Muscle of leg (tissue), 11 donors: ENCODE results near the gene SH3BP5. TPM values are rescaled to one million over a fixed set of nuclear protein-coding genes. Genes with fewer than 3 reads are reported as not detected.

Source experiments
- DNase-seq: peaks from one replicate; pipeline ENCODE4 v3.0.0; 2013
- H3K27ac ChIP-seq: one replicate; pipeline ENCODE4 v1.5.1; 2013; ENCODE audit warnings: mild to moderate bottlenecking, low read length, control low read depth
- H3K27me3 ChIP-seq: one replicate; pipeline ENCODE4 v1.6.1; 2013; ENCODE audit warnings: low read length; ENCODE audit not compliant: control insufficient read depth, insufficient read depth
- H3K36me3 ChIP-seq: one replicate; pipeline ENCODE4 v1.6.1; 2013; ENCODE audit warnings: low read length; ENCODE audit not compliant: control insufficient read depth, insufficient read depth
- H3K4me1 ChIP-seq: one replicate; pipeline ENCODE4 v1.6.1; 2013; ENCODE audit warnings: low read length; ENCODE audit not compliant: control insufficient read depth, insufficient read depth
- H3K4me3 ChIP-seq: one replicate; pipeline ENCODE4 v1.5.1; 2013; ENCODE audit warnings: low read length, control low read depth
- H3K9me3 ChIP-seq: replicated peaks from 2 replicates; pipeline ENCODE4 v1.6.1; 2013; ENCODE audit warnings: low read depth, low read length; ENCODE audit not compliant: control insufficient read depth
- WGBS: methylation state at CpG from one replicate; pipeline ENCODE4 v1.1.5; 2013; ENCODE audit warnings: missing lambda C conversion rate; ENCODE audit not compliant: insufficient coverage; 5-methylcytosine and 5-hydroxymethylcytosine counted together
- polyA plus RNA-seq, 8 donors: library from polyadenylated mRNA; unstranded; fragments of 120-200 nt; gene quantifications; one replicate each; pipeline versions ENCODE4 v1.2.1 to v1.2.3, GENCODE V29; 2013; ENCODE audit warnings: inconsistent platforms in 1 of 8, low replicate concordance in 1 of 8; ENCODE audit not compliant: insufficient read length in 8 of 8, insufficient read depth in 1 of 8
- total RNA-seq: library from RNA; stranded (reverse); fragments of 120-200 nt; gene quantifications from one replicate; pipeline ENCODE4 v1.2.4, GENCODE V29; 2013

The SH3BP5 gene
- total and polyA plus RNA-seq, 9 donors: 23.7 to 48.4 (median 31.8) TPM

- H3K4me1 ChIP-seq: peaks cover 6% of the 10 kb centered on the region
- no peaks in the 10 kb centered on the region for H3K9me3 ChIP-seq
- H3K4me3 ChIP-seq: no peak overlapping the region
- no peaks in the 10 kb centered on the region for H3K27me3 ChIP-seq
- WGBS: 68% methylated on average over 10 of the region's 12 CpGs
- H3K36me3 ChIP-seq: no peaks in the 10 kb centered on the region
- DNase-seq: no peak
- no peak overlapping the region for H3K27ac ChIP-seq
Observed at GRCh38 chr3:15279671-15280402, 52.5 kb downstream of the SH3BP5 start.

- Histone ChIP-seq H3K27me3 (no peaks in the 10 kb centered on the region), H3K36me3 (no peaks in the 10 kb centered on the region), H3K4me1 (peaks cover under 1% of the 10 kb centered on the region), H3K4me3 (no peak overlapping the region), H3K9me3 (no peaks in the 10 kb centered on the region), H3K27ac (no peak overlapping the region)
- no peak for DNase-seq
- no CpG with 5 or more reads among the region's 4 CpGs for WGBS
Observed at GRCh38 chr3:15279205-15279604, 53.2 kb downstream of the SH3BP5 start.

DNA sequence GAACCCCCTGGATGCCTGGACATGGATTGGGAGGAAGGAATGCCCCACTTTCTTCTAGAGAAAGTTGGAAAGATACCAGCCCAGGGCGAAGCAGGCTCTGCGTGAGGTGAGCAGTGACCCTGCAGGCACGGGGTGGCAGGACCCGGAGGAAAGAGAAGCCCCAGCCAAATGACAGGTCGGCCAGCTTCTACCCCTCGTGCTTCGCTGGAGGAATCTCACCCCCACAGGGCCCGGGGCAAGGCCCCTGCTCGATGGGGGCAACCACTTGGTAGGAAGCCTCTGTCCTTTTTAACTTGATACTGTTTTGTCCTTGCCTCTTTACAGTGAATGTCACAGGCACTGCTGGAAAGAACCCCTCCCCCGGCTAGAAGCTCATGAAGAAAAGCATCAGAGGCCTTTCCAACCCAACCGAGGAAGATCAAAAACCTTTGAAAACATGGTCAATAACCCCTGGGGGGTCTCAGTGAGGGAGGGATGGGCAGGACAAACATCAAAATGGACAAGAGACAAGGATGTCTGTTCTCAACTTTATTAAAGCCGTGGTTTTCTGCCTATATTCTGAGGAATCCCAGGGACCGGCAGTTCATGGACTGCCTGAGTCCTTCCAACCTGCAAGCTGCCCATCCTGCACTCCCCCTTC is 54.4 kb downstream of the SH3BP5 start:
- Histone ChIP-seq H3K36me3 (no peaks in the 10 kb centered on the region), H3K9me3 (no peaks in the 10 kb centered on the region), H3K4me3 (no peak overlapping the region), H3K27ac (no peak overlapping the region), H3K27me3 (no peaks in the 10 kb centered on the region), H3K4me1 (no peaks in the 10 kb centered on the region)
- no peak for DNase-seq
- 82% methylated on average over 9 of the region's 13 CpGs for WGBS

- H3K4me3 ChIP-seq: no peak overlapping the region
- no peak for DNase-seq
- H3K27me3 ChIP-seq: no peaks in the 10 kb centered on the region
- 92% methylated on average over 7 of the region's 11 CpGs for WGBS
- no peaks in the 10 kb centered on the region for H3K36me3 ChIP-seq
- H3K27ac ChIP-seq: no peak overlapping the region
- peaks cover 3% of the 10 kb centered on the region for H3K4me1 ChIP-seq
- H3K9me3 ChIP-seq: no peaks in the 10 kb centered on the region
Observed at GRCh38 chr3:15276028-15276724, 56.2 kb downstream of the SH3BP5 start.

DNA sequence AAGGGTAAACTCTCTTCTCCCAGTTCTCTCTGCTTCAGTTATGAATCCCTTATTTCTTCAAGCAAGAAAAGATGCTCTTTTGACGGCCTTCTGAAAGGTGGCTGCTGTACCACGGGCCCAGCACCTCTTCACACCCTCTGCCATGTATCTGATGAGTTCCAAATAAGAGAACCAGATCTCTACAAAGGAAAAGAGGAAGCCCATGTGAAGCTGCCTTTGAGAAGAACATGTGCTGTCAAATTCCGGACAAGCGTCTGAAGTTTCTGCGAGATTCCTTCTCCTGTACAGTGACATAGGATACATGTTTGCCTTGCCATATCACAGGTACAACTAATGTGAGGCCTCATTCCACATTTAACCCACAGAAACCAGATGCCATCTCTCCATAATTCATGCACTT is 59.2 kb downstream of the SH3BP5 start:
- peaks cover 6% of the 10 kb centered on the region for H3K36me3 ChIP-seq
- no peak overlapping the region for H3K4me3 ChIP-seq
- no peak overlapping the region for H3K27ac ChIP-seq
- 78% methylated on average over 2 of the region's 5 CpGs for WGBS
- no peak for DNase-seq
- H3K9me3 ChIP-seq: no peaks in the 10 kb centered on the region
- no peaks in the 10 kb centered on the region for H3K27me3 ChIP-seq
- peaks cover 21% of the 10 kb centered on the region for H3K4me1 ChIP-seq

DNA sequence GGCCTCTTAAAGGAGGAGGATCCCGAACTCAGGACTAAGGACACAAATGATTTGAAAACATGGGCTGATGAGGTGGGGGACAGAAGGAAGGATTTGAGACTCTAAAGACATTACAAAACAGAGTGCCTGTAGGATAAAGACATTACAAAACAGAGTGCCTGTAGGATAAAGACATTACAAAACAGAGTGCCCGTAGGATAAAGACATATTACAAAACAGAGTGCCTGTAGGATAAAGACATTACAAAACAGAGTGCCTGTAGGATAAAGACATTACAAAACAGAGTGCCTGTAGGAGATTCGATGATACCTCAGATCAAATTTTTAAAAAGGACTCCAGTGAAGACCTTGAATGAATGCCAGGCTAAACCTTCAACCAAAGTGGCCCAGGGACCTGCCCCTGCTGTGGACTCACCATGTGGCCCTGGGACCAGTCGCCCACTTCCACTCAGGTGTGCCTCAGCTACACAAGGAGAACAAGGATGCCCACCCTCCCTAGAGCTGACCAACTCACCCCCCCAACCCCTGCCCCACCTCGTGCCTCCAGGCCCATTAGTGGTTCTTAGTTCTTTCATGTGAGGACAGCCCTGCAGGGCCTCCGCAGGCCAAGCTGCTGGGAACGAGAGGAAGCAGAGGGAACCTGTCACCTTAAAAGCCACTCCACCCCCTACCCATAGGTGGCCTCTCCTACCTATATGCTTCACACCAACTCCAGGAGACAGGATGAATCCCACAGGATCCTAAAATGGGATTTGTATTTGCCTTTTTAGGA is 59.8 kb downstream of the SH3BP5 start:
- H3K4me1 ChIP-seq: peaks cover 26% of the 10 kb centered on the region
- no peak for DNase-seq
- H3K27me3 ChIP-seq: no peaks in the 10 kb centered on the region
- H3K36me3 ChIP-seq: peaks cover 7% of the 10 kb centered on the region
- no peak overlapping the region for H3K27ac ChIP-seq
- no peak overlapping the region for H3K4me3 ChIP-seq
- H3K9me3 ChIP-seq: no peaks in the 10 kb centered on the region
- WGBS: 100% methylated on average over 2 of the region's 7 CpGs

GRCh38 chr3:15271785-15272381 is 60.5 kb downstream of the SH3BP5 start:
- WGBS: 56% methylated on average over 8 of the region's 14 CpGs
- no peak overlapping the region for H3K27ac ChIP-seq
- DNase-seq: peak; percentile 63
- no peak overlapping the region for H3K4me3 ChIP-seq
- peaks cover 28% of the 10 kb centered on the region for H3K4me1 ChIP-seq
- H3K27me3 ChIP-seq: no peaks in the 10 kb centered on the region
- H3K36me3 ChIP-seq: peaks cover 9% of the 10 kb centered on the region
- H3K9me3 ChIP-seq: no peaks in the 10 kb centered on the region

- DNase-seq: no peak
- Histone ChIP-seq H3K9me3 (no peaks in the 10 kb centered on the region), H3K4me1 (peaks cover 30% of the 10 kb centered on the region), H3K27me3 (no peaks in the 10 kb centered on the region), H3K4me3 (no peak overlapping the region), H3K36me3 (peaks cover 14% of the 10 kb centered on the region), H3K27ac (no peak overlapping the region)
- WGBS: 87% methylated on average over 3 of the region's 4 CpGs
Observed at GRCh38 chr3:15271030-15271429, 61.4 kb downstream of the SH3BP5 start.

DNA sequence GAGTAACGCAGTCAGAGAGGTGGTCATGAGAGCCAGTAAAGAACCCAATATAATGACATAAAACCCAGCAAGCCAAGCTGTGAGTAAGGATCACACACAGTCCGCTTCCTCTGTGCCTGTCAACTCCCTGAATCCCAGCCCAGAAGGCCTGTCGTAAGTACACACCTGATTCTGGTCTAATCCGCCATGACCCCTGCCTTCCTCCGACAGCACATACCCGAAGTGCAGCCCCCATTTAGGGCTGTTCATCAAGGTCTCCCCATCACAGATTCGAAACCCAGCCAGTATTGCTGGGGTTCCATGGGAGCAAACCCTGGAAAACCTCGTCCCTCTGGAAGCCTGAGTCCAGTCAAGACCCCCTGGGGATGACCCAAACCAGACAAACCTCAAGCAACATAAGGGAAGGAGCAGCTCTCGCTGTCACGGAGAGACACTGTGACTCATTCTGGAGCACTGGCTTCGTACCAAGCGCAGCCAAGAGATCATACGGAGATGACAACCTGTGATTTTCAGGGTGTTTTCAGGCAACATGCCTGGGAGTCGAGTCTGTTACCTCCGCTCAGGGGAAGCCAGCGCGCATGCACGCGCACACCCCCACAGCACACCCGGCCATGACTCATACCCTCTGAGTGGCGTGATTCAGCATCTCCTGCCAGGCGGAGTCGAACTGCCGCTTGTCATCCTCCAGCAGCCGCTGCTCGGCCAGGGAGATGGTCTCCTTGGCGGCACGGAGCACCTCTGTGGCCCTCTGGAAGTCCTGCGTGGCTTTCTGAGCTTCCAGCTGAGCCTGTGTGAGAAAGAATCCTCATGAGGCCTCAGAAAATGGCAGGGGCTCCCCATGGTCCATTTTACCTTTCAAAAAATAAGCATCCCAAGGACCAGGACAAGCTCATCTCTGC is 63.0 kb downstream of the SH3BP5 start:
- H3K36me3 ChIP-seq: peaks cover 14% of the 10 kb centered on the region
- H3K27me3 ChIP-seq: no peaks in the 10 kb centered on the region
- H3K4me3 ChIP-seq: no peak overlapping the region
- H3K9me3 ChIP-seq: no peaks in the 10 kb centered on the region
- no peak overlapping the region for H3K27ac ChIP-seq
- DNase-seq: peak; percentile 75
- H3K4me1 ChIP-seq: peaks cover 30% of the 10 kb centered on the region
- WGBS: 73% methylated on average over 27 of the region's 29 CpGs
